ENCODE measurements around the gene LZTR1. TPM values are rescaled to one million over a fixed set of nuclear protein-coding genes. Genes with fewer than 3 reads are reported as not detected.

The LZTR1 gene
- polyA plus RNA-seq (2011; rRNA removed) (14.1 and 14.4 TPM in 2 replicates), polyA plus RNA-seq (2017; fragmentation: RNase III; extraction: RNeasy Plus Mini Kit Qiagen cat#74134 plus additional on column Dnase treatment) (22.3 to 23.5 TPM (median 22.6 TPM) in 3 replicates), polyA minus RNA-seq (2011; rRNA and poly(A)+ RNA removed) (22.8 and 27.5 TPM in 2 replicates)
- polyA plus RNA-seq (2012; cell fraction: cytosol; rRNA removed), result 19.7 and 23.3 TPM in 2 replicates
- polyA plus RNA-seq (2012; cell fraction: nucleus; rRNA removed), result 123 and 173 TPM in 2 replicates

- peak within 1 kb of the TSS; percentile 92 to 97 for H3K27ac ChIP-seq
- peaks cover 11% of the 10 kb centered on the region; the same call in 2 of the 3 replicates for H3K4me1 ChIP-seq
- ChIA-PET CTCF (interaction anchor here (0.7 to 2.7 kb wide), 13 partner anchors 10 to 178 kb away, joined by 3 to 10 read pairs (median 4); partner anchors contain the start of gene AIFM3), POLR2A (interaction anchor here (0.5 to 3.7 kb wide), 21 partner anchors 8 to 188 kb away, joined by 3 to 22 read pairs (median 4); partner anchors contain the start of genes LRRC74B and THAP7)
- peak; percentile 55 to 75 for DNase-seq (ENCODE audit: low read depth in 1 of 2, low spot score in 1 of 2)
- under 1% methylated on average over 23 of the region's 87 CpGs for WGBS (ENCODE audit: missing lambda C conversion rate)
- H3K4me2 ChIP-seq, result peak within 1 kb of the TSS; percentile 90
- H3K4me3 ChIP-seq, result peak within 1 kb of the TSS; percentile 73
- H3K9me3 ChIP-seq, result peaks cover 8% of the 10 kb centered on the region; the same call in 1 of the 3 replicates
- FAIRE-seq, result no peak
- peak; percentile 91 to 96 for ATAC-seq
- TF ChIP-seq NPAS2 (CRISPR knock-in tag; IDR thresholded peaks at IDR 0.05; ENCODE audit: borderline replicate concordance) (no peak), FOXS1 (CRISPR knock-in tag; IDR thresholded peaks at IDR 0.05) (no peak), SREBF2 (IDR thresholded peaks at IDR 0.05) (no peak), JUN (IDR thresholded peaks at IDR 0.05) (peak; percentile 21 to 91; a peak in 3 of 5 replicates), CEBPB (IDR thresholded peaks at IDR 0.05) (no peak), USF2 (IDR thresholded peaks at IDR 0.05) (no peak), MAZ (IDR thresholded peaks at IDR 0.05; ENCODE audit: borderline replicate concordance, low read depth, low read length) (no peak), JUNB (IDR thresholded peaks at IDR 0.05) (no peak), CHD2 (IDR thresholded peaks at IDR 0.05; ENCODE audit: low read length, partially characterized antibody) (no peak), GATA3 (IDR thresholded peaks at IDR 0.05; ENCODE audit: borderline replicate concordance) (0 out of 2 replicates have a peak, but pooled peaks have one; percentile 9), KDM1A (IDR thresholded peaks at IDR 0.05; ENCODE audit: low read depth) (no peak), RNF2 (IDR thresholded peaks at IDR 0.05; ENCODE audit: borderline replicate concordance, low read depth) (no peak), HOXB13 (CRISPR knock-in tag; IDR thresholded peaks at IDR 0.05; ENCODE audit: low read depth) (peak; percentile 79; the same call in 1 of the 2 replicates), REST (IDR thresholded peaks at IDR 0.05) (no peak), TP53 (CRISPR knock-in tag; IDR thresholded peaks at IDR 0.05) (0 out of 2 replicates have a peak, but pooled peaks have one; percentile 15), HDAC2 (IDR thresholded peaks at IDR 0.05) (no peak), POLR2A (IDR thresholded peaks at IDR 0.05; ENCODE audit: low read length) (peak; percentile 92), CTCF (IDR thresholded peaks at IDR 0.05) (peak; percentile 32; the same call in 1 of the 3 replicates), HES2 (IDR thresholded peaks at IDR 0.05) (no peak), BCL3 (IDR thresholded peaks at IDR 0.05) (peak; percentile 73; the same call in 2 of the 3 replicates), E2F6 (IDR thresholded peaks at IDR 0.05; ENCODE audit: borderline replicate concordance, low read depth) (peak; percentile 85), MAX (IDR thresholded peaks at IDR 0.05) (peak; percentile 95), HOXB5 (CRISPR knock-in tag; IDR thresholded peaks at IDR 0.05) (peak; percentile 78), ZC3H11A (IDR thresholded peaks at IDR 0.05) (no peak), PHF8 (IDR thresholded peaks at IDR 0.05; ENCODE audit: borderline replicate concordance, low read depth) (peak; percentile 57), ATOH8 (CRISPR knock-in tag; IDR thresholded peaks at IDR 0.05; ENCODE audit: low read depth) (peak; percentile 83; the same call in 1 of the 2 replicates), RAD21 (conservative IDR thresholded peaks at IDR 0.05 in 1 of 2, IDR thresholded peaks at IDR 0.05 in 1 of 2) (peak; percentile 8 to 23; a peak in 3 of 5 replicates), CHD4 (IDR thresholded peaks at IDR 0.05; ENCODE audit: borderline replicate concordance) (no peak)
Observed at GRCh38 chr22:20981787-20982562, at the start of gene LZTR1. Gene LZTR1, plus strand, starts transcription at chr22:20982297. Its CDS starts 75 bp downstream, at chr22:20982372.

All from A549 (cell line).